CD1c-positive myeloid dendritic cell (primary cell): Measurements from ENCODE around the gene ABLIM2.

Experiments
- DNase-seq: peaks from one replicate; pipeline ENCODE4 v3.0.0-alpha.2; 2016; ENCODE audit errors: extremely low spot score

The ABLIM2 gene

DNA sequence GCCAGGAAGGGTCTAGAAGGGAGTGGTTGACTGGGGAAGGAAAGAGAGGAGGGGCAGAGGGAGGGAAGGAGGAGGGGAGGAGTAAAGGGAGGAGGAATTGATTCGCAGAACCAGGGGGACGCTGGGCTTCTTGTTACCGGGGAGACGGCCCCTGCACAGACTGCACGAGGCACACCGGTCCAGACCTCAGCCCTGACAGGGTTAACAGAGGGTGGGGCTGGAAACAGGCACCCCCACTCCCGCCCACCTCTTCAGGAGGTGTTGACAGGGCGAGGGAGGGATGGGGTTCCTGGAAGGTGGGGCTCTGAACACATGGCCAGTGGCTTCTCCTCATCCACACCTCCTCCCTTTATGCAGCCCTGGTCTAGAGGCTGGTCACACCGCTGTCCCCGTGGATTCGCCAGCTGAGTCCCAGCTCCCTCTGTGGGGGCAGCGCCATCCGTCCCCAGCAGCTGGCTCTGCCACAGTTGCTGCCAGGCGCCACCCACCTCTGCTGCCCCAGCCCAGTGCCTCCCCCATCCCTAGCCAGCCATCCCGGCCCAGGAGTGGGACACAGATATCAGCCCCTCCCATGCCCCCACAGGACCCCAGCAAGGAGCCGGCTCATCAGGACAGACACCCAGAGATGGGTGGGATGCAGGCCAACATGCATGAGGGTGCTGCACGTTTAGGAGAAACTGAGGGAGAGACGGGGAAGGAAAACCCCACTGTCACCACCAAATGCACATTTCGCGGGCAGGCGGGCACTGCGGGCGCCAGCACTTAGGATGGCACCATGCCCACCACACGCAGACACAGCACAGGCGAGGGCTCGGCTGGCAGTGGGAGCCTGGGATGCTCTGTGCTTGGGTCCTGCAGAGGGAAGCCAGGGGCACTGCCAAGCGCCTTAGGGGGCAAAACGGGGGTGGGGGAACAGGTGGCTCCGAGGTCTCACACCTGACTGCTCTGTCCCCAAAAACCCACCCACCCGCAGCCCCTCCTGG lies 87.6 kb downstream of the ABLIM2 start:
- no peak for DNase-seq

DNA sequence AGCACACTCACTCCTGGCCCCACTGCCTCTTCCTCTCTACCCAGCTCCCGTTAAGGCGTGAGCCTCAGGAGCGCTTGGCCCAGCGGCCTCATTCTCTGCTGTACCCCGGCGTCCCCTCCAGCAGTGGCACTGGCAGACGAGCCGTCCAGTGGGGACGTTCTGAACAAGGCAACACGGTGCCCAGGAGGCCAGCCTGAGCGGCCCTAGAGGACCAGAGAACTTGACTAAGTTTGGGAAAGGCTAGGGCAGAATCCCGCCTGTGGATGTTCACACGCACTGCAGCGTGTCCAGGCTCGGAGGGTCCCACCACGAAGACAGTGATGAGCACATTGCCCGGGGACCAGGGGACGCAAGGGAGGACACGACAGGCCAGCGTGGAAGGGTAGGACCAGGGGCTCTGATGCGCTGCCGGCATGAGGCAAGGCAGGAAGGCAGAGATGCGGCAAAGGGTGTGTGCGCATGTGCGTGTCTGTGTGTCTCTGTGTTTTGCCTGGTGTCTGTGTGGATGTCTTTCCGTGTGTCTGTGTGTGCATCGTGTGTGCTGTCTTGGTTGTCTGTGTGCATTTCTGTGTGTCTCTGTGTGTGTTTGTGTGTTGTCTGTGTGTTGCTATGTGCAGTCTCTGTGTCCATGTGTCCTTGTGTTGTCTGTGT lies 89.4 kb downstream of the ABLIM2 start:
- no peak for DNase-seq

DNA sequence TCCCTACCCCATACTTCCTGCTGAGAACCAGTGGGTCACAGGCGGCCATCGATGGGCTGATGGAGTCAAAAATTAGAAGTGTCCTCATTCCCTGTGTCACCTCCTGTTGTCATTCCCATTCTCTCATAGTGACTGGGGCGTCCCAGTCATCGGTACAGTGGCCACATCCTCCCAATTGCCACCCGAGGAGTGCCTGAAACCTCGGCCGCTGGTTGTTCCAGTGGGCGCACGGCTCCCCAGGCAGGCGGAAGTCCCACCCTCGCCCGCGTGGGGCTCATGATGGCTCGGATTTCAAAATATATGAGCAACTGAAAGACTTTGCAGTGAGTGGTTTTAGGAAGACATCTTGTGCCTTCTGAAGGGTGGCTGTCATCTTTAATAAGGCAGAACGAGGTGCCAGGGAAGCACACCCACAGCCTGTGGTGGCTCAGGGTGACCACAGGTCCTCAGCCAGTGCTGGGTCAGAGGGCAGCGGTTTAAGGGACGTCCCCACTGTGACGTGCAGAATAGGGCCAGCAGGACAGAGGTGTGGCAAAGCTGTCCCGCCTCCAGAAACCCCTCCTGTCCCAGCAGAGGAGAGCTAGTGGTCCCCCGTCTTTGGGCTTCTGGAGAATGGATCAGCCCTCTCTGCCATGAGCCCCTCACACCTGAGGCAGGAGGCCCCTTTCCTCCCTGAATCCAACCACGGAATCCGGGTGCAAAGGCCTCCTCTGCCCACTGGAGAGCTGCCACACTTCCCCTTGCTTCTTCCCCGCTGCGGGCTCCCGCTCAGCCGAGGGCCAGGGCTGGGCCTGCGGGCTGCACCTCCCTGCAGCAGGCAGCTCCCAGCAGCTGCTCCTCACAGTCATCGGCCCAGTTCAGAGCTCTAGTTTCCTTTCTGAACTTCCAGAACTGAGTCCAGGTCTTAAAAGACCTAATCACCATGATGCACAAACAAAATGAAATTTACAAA lies 90.4 kb downstream of the ABLIM2 start:
- no peak for DNase-seq

DNA sequence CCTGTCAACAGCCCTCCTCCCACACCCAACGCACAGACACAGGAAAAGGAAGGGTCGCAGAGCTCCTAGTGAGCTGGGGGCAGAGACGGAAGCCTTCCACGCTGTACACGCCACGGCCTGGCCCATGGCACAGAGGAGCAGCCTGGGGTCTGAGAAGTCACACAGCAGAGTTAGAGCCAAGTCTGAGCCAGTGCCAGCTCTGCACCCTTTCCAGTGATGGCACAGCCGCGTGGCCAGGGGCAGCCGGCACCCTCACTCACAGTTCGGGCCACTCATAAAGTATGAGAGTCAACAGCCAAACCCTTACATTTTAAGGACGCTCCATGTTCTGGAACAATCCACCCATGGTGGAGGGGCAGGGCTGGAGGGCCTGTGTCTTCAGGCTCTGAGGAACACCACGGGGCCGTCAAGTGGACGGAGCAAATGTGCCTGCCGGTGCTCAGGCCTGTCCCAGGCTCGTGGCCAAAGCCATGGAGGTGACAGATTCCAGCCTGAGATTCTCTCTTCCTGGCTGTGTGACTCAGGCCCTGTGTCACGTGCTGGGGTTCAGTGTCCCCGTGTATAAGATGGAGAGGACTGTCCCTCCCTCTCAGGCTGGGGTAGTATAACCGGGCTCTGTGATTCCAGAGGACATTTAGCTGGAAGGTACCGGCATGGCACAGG lies 91.2 kb downstream of the ABLIM2 start:
- DNase-seq: no peak

DNA sequence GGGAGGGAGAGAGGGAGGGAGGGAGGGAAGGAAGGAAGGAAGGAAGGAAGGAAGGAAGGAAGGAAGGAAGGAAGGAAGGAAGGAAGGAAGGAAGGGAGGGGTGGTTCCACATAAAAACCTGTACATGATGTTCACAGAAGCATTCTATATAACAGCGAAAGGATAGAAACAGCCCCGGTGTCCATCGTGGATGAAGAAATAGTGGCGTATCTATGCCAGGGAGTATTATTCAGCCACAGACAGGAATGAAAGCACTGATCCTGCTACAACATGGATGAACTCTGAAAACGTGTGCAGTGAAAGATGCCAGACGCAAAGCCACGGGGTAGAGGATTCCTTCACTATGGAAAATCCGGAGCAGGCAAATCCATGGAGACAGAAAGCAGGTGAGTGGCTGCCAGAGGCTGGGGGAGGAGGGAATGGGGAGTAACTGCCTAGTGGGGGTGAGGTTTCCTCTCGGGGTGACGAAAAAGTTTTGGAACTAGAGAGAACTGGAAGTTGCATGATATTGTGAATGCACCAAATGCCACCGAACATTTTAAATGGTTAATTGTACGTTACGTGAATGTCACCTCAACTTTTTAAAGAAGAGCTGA lies 92.2 kb downstream of the ABLIM2 start:
- DNase-seq: no peak

DNA sequence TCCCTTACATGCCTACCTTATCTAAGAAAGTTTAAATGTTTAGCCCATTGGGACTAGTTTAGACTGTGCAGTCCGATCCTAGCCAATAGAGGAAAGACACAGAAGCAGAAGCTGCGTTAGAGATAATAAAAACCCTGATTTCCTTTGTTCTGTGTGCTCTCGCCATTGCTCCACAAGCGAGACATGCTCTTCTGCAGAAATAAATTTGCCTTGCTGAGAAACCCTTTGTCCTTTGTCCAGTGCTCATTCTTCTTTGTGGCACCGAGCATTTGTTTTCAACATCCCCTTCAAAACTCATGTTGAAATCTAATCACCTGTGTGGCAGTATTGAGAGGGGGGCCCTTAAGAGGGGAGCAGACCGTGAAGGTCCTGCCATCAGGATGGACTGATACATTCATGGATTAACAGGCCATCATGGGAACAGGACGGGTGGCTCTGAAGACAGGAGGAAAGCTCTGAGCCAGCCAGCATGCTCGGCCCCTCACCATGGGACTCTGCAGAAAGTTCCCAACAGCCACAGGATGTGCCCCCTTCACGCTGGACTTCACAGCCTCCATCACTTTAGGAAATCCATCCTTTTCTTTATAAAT lies 94.5 kb downstream of the ABLIM2 start:
- no peak for DNase-seq

DNA sequence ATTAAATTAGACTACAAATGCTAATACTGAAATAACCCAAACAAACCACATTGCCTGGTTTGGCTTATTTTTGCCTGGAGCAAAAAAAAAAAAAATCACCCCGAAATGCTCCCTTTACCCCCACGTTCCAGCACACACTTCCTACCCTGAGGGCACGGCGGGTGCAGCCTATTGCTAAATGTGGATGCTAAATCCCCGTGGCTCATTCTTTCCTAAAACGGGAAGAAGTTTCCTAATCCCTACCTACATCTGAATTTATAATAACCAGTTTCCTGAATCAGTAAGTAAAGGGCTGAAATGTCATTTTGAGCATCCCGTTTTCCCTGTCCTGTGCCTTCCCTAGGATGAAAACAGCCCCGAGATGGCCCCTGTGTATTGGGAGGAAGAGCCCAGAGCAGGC lies 97.0 kb downstream of the ABLIM2 start:
- DNase-seq: no peak

DNA sequence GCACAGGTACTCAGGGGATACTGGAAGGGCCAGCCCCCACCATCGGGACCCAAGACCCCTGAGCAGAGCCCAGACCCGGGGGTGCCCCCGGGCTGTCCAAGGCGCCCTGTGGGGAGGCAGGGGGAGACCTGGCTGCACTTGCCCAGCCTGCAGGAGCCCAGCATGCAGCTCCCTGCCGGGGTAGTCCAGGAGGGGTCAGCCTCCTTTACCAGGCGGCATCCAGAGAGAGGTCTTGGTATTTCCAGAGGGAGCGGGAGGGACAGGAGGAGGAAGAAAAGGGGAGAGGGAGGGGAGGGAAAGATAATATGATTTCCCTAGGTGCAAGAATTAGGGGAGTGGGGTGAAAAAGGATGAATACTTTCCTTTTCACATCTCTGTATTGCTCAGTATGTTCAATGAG lies 97.5 kb downstream of the ABLIM2 start:
- no peak for DNase-seq

DNA sequence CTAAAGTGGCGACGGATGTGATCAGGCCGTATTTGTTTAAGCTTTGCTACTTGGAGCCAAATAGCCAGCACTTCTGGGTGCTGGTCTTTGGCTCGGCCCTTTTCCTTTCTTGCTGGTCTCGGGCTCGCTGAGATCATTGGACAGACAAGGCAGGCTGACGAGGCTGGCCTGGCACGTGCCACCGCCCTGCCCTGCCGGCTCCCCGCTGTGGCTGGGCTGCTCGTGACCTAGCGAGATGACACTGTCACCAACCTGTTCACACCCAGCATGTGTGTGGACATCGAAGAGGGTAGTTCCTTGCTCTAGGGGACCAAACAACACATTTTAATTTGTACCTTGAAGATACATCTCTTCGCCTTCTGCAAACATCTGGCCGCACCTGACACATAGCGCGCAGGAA lies 98.0 kb downstream of the ABLIM2 start:
- DNase-seq: no peak

DNA sequence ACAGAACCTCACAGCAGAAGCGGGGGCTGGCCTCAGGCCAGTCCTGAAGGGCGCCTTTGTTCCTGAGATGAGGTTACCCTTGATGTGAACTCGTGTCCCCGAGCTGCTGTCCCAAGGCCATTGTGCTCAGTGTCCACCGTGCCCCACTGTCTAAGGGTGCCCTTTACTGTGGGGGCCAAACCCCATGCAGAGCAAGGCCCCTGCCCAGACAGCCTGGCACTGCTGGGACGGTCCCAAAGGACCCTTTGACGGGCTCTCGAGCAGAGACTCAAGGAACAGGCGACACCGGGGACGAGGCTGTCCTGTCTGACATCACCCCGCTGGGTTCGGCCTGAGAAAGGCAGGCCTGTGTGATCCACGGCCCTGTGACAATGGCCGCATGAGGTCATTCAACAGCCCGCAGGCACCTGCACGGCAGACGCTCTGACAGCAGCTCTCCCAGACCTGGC lies 100.6 kb downstream of the ABLIM2 start:
- DNase-seq: no peak

DNA sequence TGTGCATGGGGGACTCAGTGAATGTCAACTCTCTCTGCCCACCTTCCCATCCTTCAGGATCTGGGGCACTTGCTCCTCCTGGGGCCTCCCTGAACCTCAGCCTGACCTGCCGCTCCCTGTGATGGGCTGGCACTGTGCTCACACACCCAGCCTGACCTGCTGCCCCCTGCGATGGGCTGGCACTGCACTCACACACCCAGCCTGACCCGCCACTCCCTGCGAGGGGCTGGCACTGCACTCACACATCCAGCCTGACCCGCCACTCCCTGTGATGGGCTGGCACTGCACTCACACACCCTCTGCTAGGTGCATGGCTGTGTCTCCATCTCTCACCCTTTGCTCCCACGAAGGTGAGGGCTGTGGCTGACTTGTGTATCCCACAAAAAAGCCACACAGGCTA lies 103.4 kb downstream of the ABLIM2 start:
- no peak for DNase-seq

DNA sequence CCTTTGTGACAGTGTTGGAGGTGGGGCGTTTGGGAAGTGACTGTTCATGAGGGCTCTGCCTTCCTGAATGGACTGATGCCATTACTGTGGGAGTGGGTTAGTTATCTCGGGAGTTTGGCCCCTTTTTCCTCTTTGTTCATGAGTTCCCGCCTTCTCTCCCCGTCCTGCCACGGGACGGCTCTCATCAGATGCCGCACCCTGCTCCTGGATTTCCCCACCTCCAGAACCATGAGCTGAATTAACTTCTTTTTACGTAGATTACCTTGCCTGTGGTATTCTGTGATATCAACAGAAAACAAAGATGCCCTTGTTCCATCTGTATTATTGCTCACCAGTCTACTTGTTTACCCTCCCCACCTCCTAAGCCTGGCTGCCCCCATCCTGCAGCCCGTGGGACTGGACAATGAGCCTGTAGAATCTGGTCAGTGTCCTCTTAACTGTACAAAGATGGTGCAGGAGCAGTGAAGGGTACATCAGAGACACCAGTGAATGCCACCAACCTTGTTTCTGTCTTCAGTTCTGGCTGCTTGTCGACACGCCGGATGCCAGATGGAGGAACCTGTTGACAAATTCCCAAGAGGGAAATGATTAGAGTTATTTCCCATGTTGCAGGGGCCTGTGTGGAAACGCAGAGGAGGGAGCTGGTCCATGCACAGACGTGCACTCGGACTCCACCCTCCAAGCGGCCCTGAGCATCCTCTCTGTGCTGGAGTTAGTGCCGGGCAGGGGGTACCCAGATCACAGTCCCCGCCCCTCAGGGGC lies 104.7 kb downstream of the ABLIM2 start:
- no peak for DNase-seq

DNA sequence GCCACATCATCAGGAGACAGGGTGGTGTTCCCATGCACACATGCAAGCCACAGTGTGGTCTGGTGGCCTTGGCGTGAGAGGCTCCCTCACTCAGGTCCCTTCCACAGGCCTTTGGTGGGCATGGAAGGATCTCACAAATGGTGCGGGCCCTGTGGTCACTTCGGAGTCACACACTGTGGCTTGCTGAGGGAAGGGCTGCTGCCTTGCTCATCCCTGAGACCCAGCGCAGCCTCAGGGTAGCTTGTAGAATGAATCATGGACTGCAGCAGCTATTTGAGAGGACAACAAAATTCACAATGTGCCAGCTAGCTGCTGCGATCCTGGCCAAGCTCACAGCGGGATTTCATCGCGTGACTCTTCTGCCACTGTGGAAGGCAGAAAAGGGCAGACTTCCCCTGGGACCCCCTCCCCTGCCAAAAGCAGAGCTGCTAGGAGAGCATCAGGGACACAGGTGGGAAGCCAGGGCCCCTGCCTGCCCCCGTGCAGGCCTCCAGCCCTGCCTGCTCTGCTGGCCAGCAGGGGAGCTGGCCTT lies 106.4 kb downstream of the ABLIM2 start:
- no peak for DNase-seq

DNA sequence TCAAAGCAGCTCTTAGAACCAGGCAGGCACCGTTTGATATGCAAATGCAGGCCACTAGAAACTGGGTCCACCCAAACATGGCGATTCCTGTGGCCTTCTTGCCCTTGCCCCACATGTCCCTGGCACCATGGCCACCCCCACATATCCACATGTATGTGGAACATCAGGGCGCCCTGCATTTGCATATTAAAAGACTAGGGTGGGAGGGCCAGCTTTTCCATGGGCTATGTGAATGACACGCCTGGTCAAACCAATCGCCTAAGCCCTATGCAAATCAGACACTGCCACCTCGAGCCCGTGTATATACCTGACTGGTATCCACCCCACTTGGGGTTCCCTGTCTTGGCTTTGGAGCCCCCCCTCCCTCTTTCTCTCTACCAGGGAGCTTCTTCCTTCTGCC lies 107.0 kb downstream of the ABLIM2 start:
- DNase-seq: no peak

DNA sequence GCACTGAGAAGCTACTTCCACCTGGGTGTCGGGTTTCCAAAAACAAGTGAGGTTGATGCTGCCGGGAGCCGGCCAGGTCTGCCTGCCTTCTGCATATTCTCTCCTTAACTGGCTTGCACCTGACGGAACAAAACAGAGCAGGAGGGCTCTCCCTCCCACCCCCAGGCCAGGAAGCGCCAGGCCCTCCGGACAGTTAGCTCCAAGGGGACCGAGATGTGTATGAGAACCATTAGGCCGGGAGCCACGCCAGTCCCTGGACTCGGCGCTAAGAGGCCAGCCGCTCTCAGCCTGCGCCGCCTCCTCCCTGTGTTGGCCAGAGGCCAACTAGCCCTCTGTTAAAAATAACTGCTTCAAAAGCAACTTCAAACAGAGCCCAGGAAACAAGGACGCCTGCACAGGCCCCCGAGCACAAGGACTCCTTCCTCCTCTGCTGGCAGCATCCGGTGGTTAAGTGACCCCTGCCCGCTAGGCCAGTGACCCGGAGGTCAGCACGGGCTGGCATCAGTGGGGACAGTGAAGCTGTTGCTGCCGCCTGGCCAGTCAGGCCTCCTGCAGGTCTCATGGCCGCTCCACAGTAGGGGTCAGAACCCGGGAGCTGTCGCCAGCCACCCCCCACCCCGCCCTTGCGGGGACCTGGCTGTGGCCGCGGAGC lies 107.9 kb downstream of the ABLIM2 start:
- DNase-seq: no peak

DNA sequence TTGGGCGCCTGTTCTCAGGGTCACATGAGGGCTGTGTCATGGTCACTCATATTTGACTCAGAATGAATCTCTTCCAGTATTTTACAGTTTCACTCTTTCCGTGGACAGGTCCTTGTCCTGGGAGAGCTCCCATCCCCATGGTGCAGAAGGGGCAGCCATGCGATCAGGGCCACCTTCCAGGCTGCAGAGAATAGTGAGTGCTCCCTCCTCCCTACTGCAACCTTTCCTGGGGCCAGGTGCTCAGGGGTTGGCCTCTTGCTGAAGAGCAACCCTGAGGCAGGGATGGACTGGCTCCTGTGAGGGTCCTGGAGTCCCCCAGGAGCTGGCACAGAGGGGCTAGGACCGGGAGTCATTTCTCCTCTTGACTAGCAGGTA lies 108.4 kb downstream of the ABLIM2 start:
- DNase-seq: no peak

DNA sequence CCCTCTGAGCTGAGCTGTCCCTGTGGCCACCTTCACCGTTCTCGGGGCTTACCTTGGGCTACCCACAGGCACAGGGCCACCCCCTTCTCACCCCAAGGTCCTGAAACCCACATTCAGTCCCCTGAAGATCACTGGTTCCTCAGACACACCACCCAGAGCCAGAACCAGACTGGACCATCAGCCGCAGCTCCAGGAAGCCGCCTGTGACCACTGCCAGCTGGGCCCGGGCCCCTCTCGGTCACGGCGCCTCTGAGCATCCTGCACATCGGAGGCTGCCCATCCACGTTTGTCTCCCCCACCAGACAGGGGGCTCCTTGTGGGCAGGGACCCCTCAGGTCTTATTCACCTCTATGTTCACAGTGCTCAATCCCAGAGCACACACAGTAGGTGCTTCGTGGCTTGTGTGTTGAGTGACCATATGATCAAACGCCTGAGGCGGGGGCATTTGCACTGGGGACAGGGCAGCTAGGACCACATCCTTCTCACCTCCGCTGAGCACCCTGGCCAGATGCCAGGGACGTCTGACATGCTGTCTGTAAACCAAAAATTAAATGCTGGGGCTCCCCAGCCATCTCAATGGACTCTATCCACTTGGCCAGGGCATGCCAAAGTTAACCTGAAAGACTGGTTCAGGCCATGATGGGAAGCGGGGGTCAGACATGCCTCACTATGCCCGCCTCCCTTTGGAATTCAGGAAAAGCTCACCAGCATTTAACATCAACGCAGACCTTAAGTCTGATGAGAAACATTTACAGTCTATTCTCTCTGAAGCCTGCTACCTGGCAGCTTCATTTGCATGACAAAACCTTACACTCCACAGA lies 109.5 kb downstream of the ABLIM2 start:
- no peak for DNase-seq
